ENCODE measurements around the gene NDUFA6.

NDUFA6 gene

GRCh38 chr22:42069801-42070516 lies 20.6 kb downstream of the NDUFA6 start:
- DNase-seq, result no peak

GRCh38 chr22:42068291-42068690 lies 22.3 kb downstream of the NDUFA6 start:
- DNase-seq, result no peak

- no peak for DNase-seq
Observed at GRCh38 chr22:42067671-42068251, 22.8 kb downstream of the NDUFA6 start.

GRCh38 chr22:42066937-42067336 lies 23.6 kb downstream of the NDUFA6 start:
- DNase-seq, result no peak

- DNase-seq, result no peak
Observed at GRCh38 chr22:42066126-42066761, 24.3 kb downstream of the NDUFA6 start.

GRCh38 chr22:42065438-42066125 lies 25.0 kb downstream of the NDUFA6 start:
- no peak for DNase-seq

GRCh38 chr22:42064629-42065028 lies 25.9 kb downstream of the NDUFA6 start:
- DNase-seq, result no peak

- DNase-seq, result no peak
Observed at GRCh38 chr22:42062506-42063170, 27.9 kb downstream of the NDUFA6 start.

GRCh38 chr22:42061041-42061440 lies 29.5 kb downstream of the NDUFA6 start:
- DNase-seq, result no peak

- DNase-seq, result no peak
Observed at GRCh38 chr22:42060489-42060888, 30.1 kb downstream of the NDUFA6 start.

- DNase-seq, result no peak
Observed at GRCh38 chr22:42056757-42057511, 33.6 kb downstream of the NDUFA6 start.

- DNase-seq, result no peak
Observed at GRCh38 chr22:42052765-42053164, 37.8 kb downstream of the NDUFA6 start.

GRCh38 chr22:42050641-42051180 lies 39.9 kb downstream of the NDUFA6 start:
- DNase-seq, result no peak

- DNase-seq, result no peak
Observed at GRCh38 chr22:42041784-42042183, 48.8 kb downstream of the NDUFA6 start.

- DNase-seq, result no peak
Observed at GRCh38 chr22:42039271-42039670, 51.3 kb downstream of the NDUFA6 start.
